Upper lobe of left lung (tissue), 6 donors: ENCODE data around the gene SERINC5. TPM values are rescaled to one million over a fixed set of nuclear protein-coding genes. Genes with fewer than 3 reads are reported as not detected.

Source experiments
- ATAC-seq, 2 donors: fragments of 200-7000 bp; cut with Tn5 transposase; one replicate each; pipeline ENCODE4 v1.9.1; 2022; ENCODE audit warnings: mild to moderate bottlenecking in 2 of 2, moderate library complexity in 2 of 2; ENCODE audit not compliant: low FRiP score in 2 of 2
- DNase-seq, 2 donors: peaks; one replicate each; pipeline ENCODE4 v3.0.0-alpha.2; 2019 to 2020
- H3K27ac ChIP-seq, 4 donors: fragments of 200-600 bp; sonication (generic); one replicate each; pipeline ENCODE4 v1.5.1; 2016 to 2019
- H3K27me3 ChIP-seq, 4 donors: fragments of 200-600 bp; sonication (generic); one replicate each; pipeline ENCODE4 v1.5.1; 2017 to 2019
- H3K36me3 ChIP-seq, 4 donors: fragments of 200-600 bp; sonication (generic); one replicate each; pipeline ENCODE4 v1.5.1; 2016 to 2019
- H3K4me1 ChIP-seq, 4 donors: fragments of 200-600 bp; sonication (generic); one replicate each; pipeline ENCODE4 v1.5.1; 2018 to 2019
- H3K4me3 ChIP-seq, 4 donors: fragments of 200-600 bp; sonication (generic); one replicate each; pipeline ENCODE4 v1.5.1; 2017 to 2019; ENCODE audit warnings: mild to moderate bottlenecking in 2 of 4, moderate library complexity in 1 of 4
- H3K9me3 ChIP-seq, 4 donors: fragments of 200-600 bp; sonication (generic); one replicate each; pipeline ENCODE4 v1.5.1; 2018 to 2019
- EP300 ChIP-seq, 4 donors: sonication (generic); formaldehyde crosslinking; IDR thresholded peaks; one replicate each; pipeline ENCODE4 v1.5.1; 2017; ENCODE audit warnings: antibody characterized with exemption in 4 of 4, control low read depth in 2 of 4
- POLR2A ChIP-seq, 4 donors: fragments of 450-650 bp; IDR thresholded peaks; one replicate each; pipeline ENCODE4 v1.5.1; 2016 to 2017; ENCODE audit warnings: antibody characterized with exemption in 4 of 4, mild to moderate bottlenecking in 2 of 4
- POLR2AphosphoS5 ChIP-seq, 2 donors: sonication (generic); formaldehyde crosslinking; IDR thresholded peaks; one replicate each; pipeline ENCODE4 v1.5.1; 2017; ENCODE audit warnings: antibody characterized with exemption in 2 of 2
- WGBS, 2 donors: methylation state at CpG; one replicate each; pipeline ENCODE4 v1.1.5; 2017 to 2018; 5-methylcytosine and 5-hydroxymethylcytosine counted together
- total RNA-seq, 6 donors: library from RNA; depleted of rRNA in 4 of 6; stranded (reverse); fragments of >200 nt in 4 of 6; gene quantifications; one replicate each; pipeline versions ENCODE4 v1.1.0 to v1.2.1, GENCODE V29; 2016 to 2021
- TF ChIP-seq, protein P1 (sequence below), 6 experiments: fragments of 450-650 bp in 4 of 6; fragments of 200-600 bp in 2 of 6; sonication (generic) in 2 of 6; IDR thresholded peaks; one replicate each; pipeline ENCODE4 v1.5.1; 2016 to 2019; ENCODE audit warnings: antibody characterized with exemption in 6 of 6
- donor health status: DM: no; HTN: no; CAD: no; lungs with moderate emphysema.
- donor health status: DM: no; HTN: yes; CAD: no; lungs with severe emphysema.

Gene SERINC5
- total RNA-seq, 6 donors from 2014 or later: 27.3 to 62.4 (median 41.3) TPM

DNA sequence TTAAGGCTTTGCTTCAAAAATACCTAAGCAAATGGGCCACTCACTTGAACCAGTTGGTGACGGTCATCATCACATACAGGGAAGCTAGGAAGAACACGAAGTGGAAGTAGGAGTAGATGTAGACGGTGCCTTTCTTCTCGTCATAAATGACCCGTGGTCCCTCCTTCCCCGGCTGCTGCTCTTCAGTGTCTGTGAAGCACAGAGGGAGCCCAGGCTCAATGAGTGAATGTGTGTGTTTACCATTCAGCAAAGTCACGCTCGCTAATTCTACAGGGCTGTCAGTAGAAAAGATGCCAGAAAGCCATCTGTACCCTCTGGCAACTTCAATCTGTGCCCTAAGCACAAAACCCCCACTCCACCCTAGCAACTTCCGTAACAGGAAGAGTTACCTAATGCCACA is 109.8 kb downstream of the SERINC5 start:
- TF ChIP-seq POLR2AphosphoS5 (IDR thresholded peaks at IDR 0.05): no peak
- TF ChIP-seq POLR2A (IDR thresholded peaks at IDR 0.05): no peak
- no peak for TF ChIP-seq EP300 (IDR thresholded peaks at IDR 0.05)
- TF ChIP-seq, protein P1, sequence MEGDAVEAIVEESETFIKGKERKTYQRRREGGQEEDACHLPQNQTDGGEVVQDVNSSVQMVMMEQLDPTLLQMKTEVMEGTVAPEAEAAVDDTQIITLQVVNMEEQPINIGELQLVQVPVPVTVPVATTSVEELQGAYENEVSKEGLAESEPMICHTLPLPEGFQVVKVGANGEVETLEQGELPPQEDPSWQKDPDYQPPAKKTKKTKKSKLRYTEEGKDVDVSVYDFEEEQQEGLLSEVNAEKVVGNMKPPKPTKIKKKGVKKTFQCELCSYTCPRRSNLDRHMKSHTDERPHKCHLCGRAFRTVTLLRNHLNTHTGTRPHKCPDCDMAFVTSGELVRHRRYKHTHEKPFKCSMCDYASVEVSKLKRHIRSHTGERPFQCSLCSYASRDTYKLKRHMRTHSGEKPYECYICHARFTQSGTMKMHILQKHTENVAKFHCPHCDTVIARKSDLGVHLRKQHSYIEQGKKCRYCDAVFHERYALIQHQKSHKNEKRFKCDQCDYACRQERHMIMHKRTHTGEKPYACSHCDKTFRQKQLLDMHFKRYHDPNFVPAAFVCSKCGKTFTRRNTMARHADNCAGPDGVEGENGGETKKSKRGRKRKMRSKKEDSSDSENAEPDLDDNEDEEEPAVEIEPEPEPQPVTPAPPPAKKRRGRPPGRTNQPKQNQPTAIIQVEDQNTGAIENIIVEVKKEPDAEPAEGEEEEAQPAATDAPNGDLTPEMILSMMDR (IDR thresholded peaks at IDR 0.05): no peak
- ATAC-seq (peak in 1 of 2 donors; percentile 31), DNase-seq (no peak)
- H3K4me3 ChIP-seq: no peak overlapping the region
- peaks cover 0 to 23% (median 8%) of the 10 kb centered on the region in 4 donors for H3K36me3 ChIP-seq
- no peaks in the 10 kb centered on the region for H3K9me3 ChIP-seq
- H3K4me1 ChIP-seq: peaks cover 9 to 19% (median 14%) of the 10 kb centered on the region in 4 donors
- H3K27me3 ChIP-seq: no peaks in the 10 kb centered on the region
- peak overlapping the region in 3 of 4 donors; percentile 5 to 49 (median 32) for H3K27ac ChIP-seq
- WGBS, 2 donors: 70 to 80% methylated on average over 9 of the region's 9 CpGs

DNA sequence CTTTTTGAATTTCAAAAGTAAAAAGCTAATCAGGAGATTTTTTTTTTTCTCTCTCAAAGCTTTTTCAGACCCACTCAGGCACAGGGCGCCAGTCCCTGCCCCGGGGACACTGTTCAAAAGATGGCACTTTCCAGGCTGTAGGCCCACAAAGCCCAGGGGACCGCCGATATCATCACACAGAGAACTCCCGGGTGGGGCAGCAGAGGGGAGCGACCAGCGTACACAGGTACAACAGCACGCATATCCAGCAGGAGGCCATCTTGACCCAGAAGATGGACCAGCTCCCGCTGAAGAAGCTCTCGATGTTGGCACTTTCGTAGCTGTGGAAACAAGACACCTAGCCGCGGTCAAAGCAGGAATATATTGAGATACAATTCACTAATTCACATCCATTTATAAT is 112.4 kb downstream of the SERINC5 start:
- WGBS, 2 donors: 95 to 97% methylated on average over 12 to 13 of the region's 13 CpGs
- Histone ChIP-seq H3K36me3 (peaks cover 0 to 19% (median 4%) of the 10 kb centered on the region in 4 donors), H3K4me1 (peaks cover 17 to 40% (median 28%) of the 10 kb centered on the region in 4 donors), H3K9me3 (no peaks in the 10 kb centered on the region), H3K4me3 (no peak overlapping the region), H3K27ac (peak overlapping the region in 2 of 4 donors; percentile 85 to 88), H3K27me3 (no peaks in the 10 kb centered on the region)
- ATAC-seq (no peak), DNase-seq (peak in 1 of 2 donors; percentile 8)
- no peak for TF ChIP-seq POLR2A (IDR thresholded peaks at IDR 0.05)
- TF ChIP-seq POLR2AphosphoS5 (IDR thresholded peaks at IDR 0.05): no peak
- TF ChIP-seq EP300 (IDR thresholded peaks at IDR 0.05): no peak
- TF ChIP-seq, protein P1 (IDR thresholded peaks at IDR 0.05): no peak

DNA sequence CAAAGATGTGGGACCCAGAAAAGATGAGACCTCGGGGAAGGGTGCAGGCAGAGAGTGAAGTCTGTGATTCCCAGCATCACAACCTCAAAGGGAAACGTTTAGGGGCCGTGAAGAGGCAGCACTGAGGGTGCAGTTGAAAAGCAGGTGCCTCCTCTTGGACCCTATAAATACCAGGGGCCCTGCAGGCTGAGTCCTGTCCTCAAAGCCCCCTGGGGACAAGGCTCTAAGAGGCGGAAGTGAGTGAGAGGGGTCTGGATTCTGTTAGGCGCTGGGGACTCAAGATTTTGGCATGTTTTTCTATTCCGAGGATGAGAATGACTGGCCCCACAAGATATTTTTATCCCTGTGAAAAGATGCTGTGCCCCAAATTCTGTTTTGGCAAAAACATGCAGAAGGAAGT is 112.9 kb downstream of the SERINC5 start:
- TF ChIP-seq EP300 (IDR thresholded peaks at IDR 0.05) (no peak), POLR2AphosphoS5 (IDR thresholded peaks at IDR 0.05) (no peak), POLR2A (IDR thresholded peaks at IDR 0.05) (no peak)
- TF ChIP-seq, protein P1 (IDR thresholded peaks at IDR 0.05): no peak
- H3K36me3 ChIP-seq: peaks cover 0 to 19% (median 4%) of the 10 kb centered on the region in 4 donors

DNA sequence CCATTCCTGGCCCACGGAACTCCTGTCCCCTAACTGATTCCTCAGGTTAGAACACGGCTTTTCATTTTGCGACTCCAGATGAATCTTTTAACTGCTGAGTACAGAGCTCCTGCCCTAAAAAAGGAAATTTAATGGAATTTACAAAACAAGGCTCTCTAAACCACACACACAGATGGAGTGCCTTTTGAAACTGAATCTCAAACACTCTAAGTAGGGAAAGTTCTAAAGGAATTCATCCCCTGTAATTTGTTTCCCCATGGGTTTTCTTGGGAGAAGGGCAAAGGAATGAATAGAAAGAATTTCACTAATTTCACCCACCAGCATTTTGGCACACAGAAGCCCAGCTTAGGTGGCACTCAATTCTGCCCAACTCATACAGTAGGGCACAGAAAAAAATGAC is 114.2 kb downstream of the SERINC5 start:
- Histone ChIP-seq H3K4me3 (no peak overlapping the region), H3K27me3 (no peaks in the 10 kb centered on the region), H3K4me1 (peaks cover 17 to 40% (median 28%) of the 10 kb centered on the region in 4 donors), H3K27ac (peak overlapping the region; percentile 69 to 88 (median 83)), H3K9me3 (no peaks in the 10 kb centered on the region), H3K36me3 (peaks cover 0 to 19% (median 4%) of the 10 kb centered on the region in 4 donors)
- 59 to 63% methylated on average over 3 of the region's 3 CpGs for WGBS, 2 donors
- TF ChIP-seq, protein P1 (IDR thresholded peaks at IDR 0.05): no peak
- TF ChIP-seq POLR2A (IDR thresholded peaks at IDR 0.05): no peak
- no peak for TF ChIP-seq POLR2AphosphoS5 (IDR thresholded peaks at IDR 0.05)
- TF ChIP-seq EP300 (IDR thresholded peaks at IDR 0.05): no peak
- DNase-seq (no peak), ATAC-seq (peak in 1 of 2 donors; percentile 69)

More for the DNA sequence above, 112.9 kb downstream of the SERINC5 start:
- Histone ChIP-seq H3K27me3 (no peaks in the 10 kb centered on the region), H3K9me3 (no peaks in the 10 kb centered on the region), H3K27ac (peak overlapping the region; percentile 69 to 88 (median 83)), H3K4me1 (peaks cover 17 to 40% (median 28%) of the 10 kb centered on the region in 4 donors), H3K4me3 (no peak overlapping the region)
- DNase-seq (no peak), ATAC-seq (no peak)
- WGBS, 2 donors: 82 to 86% methylated on average over 6 of the region's 6 CpGs

DNA sequence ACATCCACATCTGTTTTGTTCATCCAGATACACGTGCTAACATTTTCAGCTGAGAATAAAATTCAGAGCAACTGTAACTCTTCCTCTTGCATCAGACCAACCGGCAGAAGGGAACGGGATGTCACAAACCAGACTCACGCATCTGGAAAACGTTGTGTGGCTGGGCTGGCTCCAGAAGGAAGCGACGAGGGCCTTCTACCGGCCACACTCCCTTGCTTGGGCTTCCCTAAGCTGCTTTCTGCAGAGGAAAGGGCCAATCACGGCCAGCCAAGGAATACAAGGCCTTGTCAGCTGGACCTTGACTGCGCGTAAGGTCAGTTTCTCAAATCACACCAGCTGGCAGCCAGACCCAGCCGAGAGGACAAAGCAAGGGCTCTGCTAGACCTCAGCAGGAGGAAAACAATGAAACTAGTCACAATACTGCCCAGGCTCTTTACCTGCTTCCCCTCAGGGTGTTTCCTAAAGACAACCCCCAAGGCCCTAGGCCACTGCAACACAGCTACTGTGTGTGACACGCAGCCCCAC is 114.6 kb downstream of the SERINC5 start:
- Histone ChIP-seq H3K36me3 (peaks cover 0 to 19% (median 3%) of the 10 kb centered on the region in 4 donors), H3K27me3 (no peaks in the 10 kb centered on the region), H3K4me1 (peaks cover 21 to 40% (median 28%) of the 10 kb centered on the region in 4 donors), H3K4me3 (no peak overlapping the region), H3K9me3 (no peaks in the 10 kb centered on the region), H3K27ac (peak overlapping the region; percentile 69 to 88 (median 83))
- TF ChIP-seq, protein P1 (IDR thresholded peaks at IDR 0.05): no peak
- TF ChIP-seq POLR2AphosphoS5 (IDR thresholded peaks at IDR 0.05) (peak; percentile 56 to 65), POLR2A (IDR thresholded peaks at IDR 0.05) (peak in 1 of 4 donors; percentile 56), EP300 (IDR thresholded peaks at IDR 0.05) (no peak)
- 31 to 32% methylated on average over 9 to 12 of the region's 13 CpGs for WGBS, 2 donors
- ATAC-seq: peak; percentile 87 to 91
- peak in 1 of 2 donors; percentile 82 for DNase-seq
